ENCODE data around the gene SH3BP1.
"Not testable (repeated sequence)": the region's sequence is repeated elsewhere in the genome, so short reads cannot be mapped to it uniquely, and the experiment has no call there.

DNA sequence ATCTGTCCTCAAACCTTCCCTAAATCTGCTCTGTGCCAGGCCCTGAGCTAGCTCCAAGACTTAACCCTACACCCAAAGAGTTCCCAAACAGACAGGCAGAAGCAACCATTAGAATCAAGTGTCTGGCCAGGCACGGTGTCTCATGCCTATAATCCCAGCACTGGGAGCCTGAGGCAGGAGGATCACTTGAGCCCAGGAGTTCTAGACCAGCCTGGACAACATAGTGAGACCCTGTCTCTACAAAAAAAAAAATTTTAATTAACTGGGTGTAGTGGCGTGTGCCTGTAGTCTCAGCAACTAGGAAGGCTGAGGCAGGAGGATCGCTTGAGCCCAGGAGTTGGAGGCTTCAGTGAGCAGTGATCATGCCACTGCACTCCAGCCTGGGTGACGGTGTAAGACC, 17.1 kb downstream of the SH3BP1 start:
- TF ChIP-seq, protein P1, sequence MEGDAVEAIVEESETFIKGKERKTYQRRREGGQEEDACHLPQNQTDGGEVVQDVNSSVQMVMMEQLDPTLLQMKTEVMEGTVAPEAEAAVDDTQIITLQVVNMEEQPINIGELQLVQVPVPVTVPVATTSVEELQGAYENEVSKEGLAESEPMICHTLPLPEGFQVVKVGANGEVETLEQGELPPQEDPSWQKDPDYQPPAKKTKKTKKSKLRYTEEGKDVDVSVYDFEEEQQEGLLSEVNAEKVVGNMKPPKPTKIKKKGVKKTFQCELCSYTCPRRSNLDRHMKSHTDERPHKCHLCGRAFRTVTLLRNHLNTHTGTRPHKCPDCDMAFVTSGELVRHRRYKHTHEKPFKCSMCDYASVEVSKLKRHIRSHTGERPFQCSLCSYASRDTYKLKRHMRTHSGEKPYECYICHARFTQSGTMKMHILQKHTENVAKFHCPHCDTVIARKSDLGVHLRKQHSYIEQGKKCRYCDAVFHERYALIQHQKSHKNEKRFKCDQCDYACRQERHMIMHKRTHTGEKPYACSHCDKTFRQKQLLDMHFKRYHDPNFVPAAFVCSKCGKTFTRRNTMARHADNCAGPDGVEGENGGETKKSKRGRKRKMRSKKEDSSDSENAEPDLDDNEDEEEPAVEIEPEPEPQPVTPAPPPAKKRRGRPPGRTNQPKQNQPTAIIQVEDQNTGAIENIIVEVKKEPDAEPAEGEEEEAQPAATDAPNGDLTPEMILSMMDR (IDR thresholded peaks at IDR 0.05; ENCODE audit: control extremely low read depth in 1 of 3, insufficient read depth in 1 of 3, low read depth in 1 of 3, low read length in 3 of 3): not testable (repeated sequence)
- TF ChIP-seq EZH2 (IDR thresholded peaks at IDR 0.05; ENCODE audit: low read depth, low read length, severe bottlenecking): not testable (repeated sequence)

Measured in H1 (cell line).